GM23338 (cell line): ENCODE results near the gene MKNK2. TPM values are rescaled to one million over a fixed set of nuclear protein-coding genes. Genes with fewer than 3 reads are reported as not detected.

Source experiments
- ATAC-seq: fragments of 200-7000 bp; cut with Tn5 transposase; 3 replicates; pipeline ENCODE4 v1.9.1; 2020
- DNase-seq: peaks from one replicate; pipeline ENCODE4 v3.0.0-alpha.2; 2015; ENCODE audit warnings: low spot score
- H2AFZ ChIP-seq: fragments of 200-600 bp; sonication (generic); 2 replicates; pipeline ENCODE4 v1.8.0; 2016; ENCODE audit warnings: antibody characterized with exemption, mild to moderate bottlenecking, moderate library complexity
- H3F3A ChIP-seq: fragments of 200-600 bp; sonication (generic); replicated peaks from 2 replicates; pipeline ENCODE4 v1.8.0; 2017; ENCODE audit warnings: antibody characterized with exemption, mixed run types, low read depth
- H3K27ac ChIP-seq: fragments of 200-600 bp; sonication (generic); 2 replicates; pipeline ENCODE4 v1.6.1; 2016; ENCODE audit warnings: low read depth
- H3K27me3 ChIP-seq: fragments of 200-600 bp; sonication (generic); 2 replicates; pipeline ENCODE4 v1.8.0; 2016; ENCODE audit warnings: mild to moderate bottlenecking, mixed run types, moderate library complexity; ENCODE audit not compliant: insufficient read depth
- H3K36me3 ChIP-seq: fragments of 200-600 bp; sonication (generic); 2 replicates; pipeline ENCODE4 v1.8.0; 2016; ENCODE audit warnings: mild to moderate bottlenecking; ENCODE audit not compliant: insufficient read depth
- H3K4me1 ChIP-seq: fragments of 200-600 bp; sonication (generic); 2 replicates; pipeline ENCODE4 v1.8.0; 2016; ENCODE audit warnings: mild to moderate bottlenecking, moderate library complexity; ENCODE audit not compliant: insufficient read depth
- H3K4me2 ChIP-seq: fragments of 200-600 bp; sonication (generic); 2 replicates; pipeline ENCODE4 v1.7.1; 2017; ENCODE audit warnings: mixed run types
- H3K4me3 ChIP-seq: fragments of 200-600 bp; sonication (generic); 2 replicates; pipeline ENCODE4 v1.6.1; 2016; ENCODE audit warnings: mixed run types
- H3K79me2 ChIP-seq: fragments of 200-600 bp; sonication (generic); replicated peaks from 2 replicates; pipeline ENCODE4 v1.8.0; 2017; ENCODE audit warnings: mild to moderate bottlenecking; ENCODE audit not compliant: insufficient read depth
- H3K9me2 ChIP-seq: fragments of 200-600 bp; sonication (generic); 2 replicates; pipeline ENCODE4 v1.8.0; 2017; ENCODE audit not compliant: insufficient read depth
- H4K20me1 ChIP-seq: fragments of 200-600 bp; sonication (generic); replicated peaks from 2 replicates; pipeline ENCODE4 v1.8.0; 2017; ENCODE audit warnings: mild to moderate bottlenecking; ENCODE audit not compliant: insufficient read depth
- H3K27ac Mint-ChIP-seq: 2 replicates; pipeline ENCODE4 v1.8.0; 2020; ENCODE audit warnings: inconsistent platforms, mild to moderate bottlenecking, moderate library complexity, mixed read lengths
- H3K27me3 Mint-ChIP-seq: 3 replicates; pipeline ENCODE4 v1.8.0; 2022; ENCODE audit warnings: low read depth, mild to moderate bottlenecking, moderate library complexity, mixed read lengths, inconsistent platforms; ENCODE audit not compliant: insufficient read depth, poor library complexity
- H3K36me3 Mint-ChIP-seq: 3 replicates; pipeline ENCODE4 v1.8.0; 2021; ENCODE audit warnings: low read depth, mild to moderate bottlenecking, inconsistent platforms, moderate library complexity, mixed read lengths
- H3K4me1 Mint-ChIP-seq: 3 replicates; pipeline ENCODE4 v1.8.0; 2020; ENCODE audit warnings: mild to moderate bottlenecking, inconsistent platforms, mixed read lengths
- H3K4me3 Mint-ChIP-seq: 3 replicates; pipeline ENCODE4 v1.8.0; 2021; ENCODE audit warnings: moderate library complexity, mild to moderate bottlenecking, inconsistent platforms, mixed read lengths
- H3K9me3 Mint-ChIP-seq: 3 replicates; pipeline ENCODE4 v1.8.0; 2020; ENCODE audit warnings: moderate library complexity, mild to moderate bottlenecking, inconsistent platforms, mixed read lengths
- ETS1 ChIP-seq: IDR thresholded peaks from 2 replicates; pipeline ENCODE4 v1.6.1; 2016; ENCODE audit warnings: antibody characterized with exemption
- EZH2 ChIP-seq: fragments of 200-600 bp; sonication (generic); IDR thresholded peaks from one replicate; pipeline ENCODE4 v1.8.0; 2017; ENCODE audit warnings: antibody characterized with exemption, mild to moderate bottlenecking, low read depth; ENCODE audit not compliant: unreplicated experiment
- EZH2phosphoT487 ChIP-seq: fragments of 200-600 bp; sonication (generic); IDR thresholded peaks from one replicate; pipeline ENCODE4 v1.8.1; 2018; ENCODE audit warnings: antibody characterized with exemption; ENCODE audit not compliant: unreplicated experiment
- JUNB ChIP-seq: IDR thresholded peaks from one replicate; pipeline ENCODE4 v1.6.1; 2016; ENCODE audit warnings: antibody characterized with exemption; ENCODE audit not compliant: unreplicated experiment
- NANOG ChIP-seq: IDR thresholded peaks from 2 replicates; pipeline ENCODE4 v1.6.1; 2016; ENCODE audit warnings: antibody characterized with exemption, borderline replicate concordance
- POLR2AphosphoS5 ChIP-seq: IDR thresholded peaks from 2 replicates; pipeline ENCODE4 v1.6.1; 2016; ENCODE audit warnings: antibody characterized with exemption, low read depth
- REST ChIP-seq: IDR thresholded peaks from one replicate; pipeline ENCODE4 v1.6.1; 2018; ENCODE audit warnings: antibody characterized with exemption; ENCODE audit not compliant: unreplicated experiment
- STAT1 ChIP-seq: IDR thresholded peaks from one replicate; pipeline ENCODE4 v1.6.1; 2016; ENCODE audit warnings: antibody characterized with exemption; ENCODE audit not compliant: unreplicated experiment
- ZNF114 ChIP-seq: fragments of 250-450 bp; sonication (Bioruptor Pico); IDR thresholded peaks from 2 replicates; pipeline ENCODE4 v1.5.0; 2020; ENCODE audit warnings: mild to moderate bottlenecking, moderate library complexity
- polyA plus RNA-seq: library from polyadenylated mRNA; unstranded; fragments of >200 nt; fragmentation: Nextera tagmentation; extraction: Ambion mirVana; gene quantifications from 2 replicates; pipeline ENCODE4 v1.2.1, GENCODE V29; 2016
- total RNA-seq: library from RNA; depleted of rRNA; stranded (reverse); fragments of >200 nt; shearing (Covaris generic); gene quantifications from 2 replicates; pipeline ENCODE4 v1.2.3, GENCODE V29; 2014

MKNK2 gene
- total and polyA plus RNA-seq, 2 experiments from 2014 or later, result 71.0 to 159 TPM

- H3K27me3 Mint-ChIP-seq, result peaks cover 8% of the 10 kb centered on the region
- no peak for ATAC-seq
- DNase-seq, result no peak
- Histone ChIP-seq H3K36me3 (no peaks in the 10 kb centered on the region), H2AFZ (0 out of 2 replicates have a peak overlapping the region, but pooled peaks have one; percentile 28), H3K27me3 (no peaks in the 10 kb centered on the region), H3K4me3 (peak overlapping the region; percentile 51; the same call in 1 of the 2 replicates), H3K4me1 (no peaks in the 10 kb centered on the region; the same call in 1 of the 2 replicates), H3K27ac (0 out of 2 replicates have a peak overlapping the region, but pooled peaks have one; percentile 59), H3F3A (0 out of 2 replicates have a peak, but pooled peaks cover 3% of the 10 kb centered on the region), H3K9me2 (no peaks in the 10 kb centered on the region), H3K79me2 (peaks cover 29% of the 10 kb centered on the region), H3K4me2 (peak overlapping the region; percentile 76; the same call in 1 of the 2 replicates), H4K20me1 (peaks cover 10% of the 10 kb centered on the region)
- H3K4me3 Mint-ChIP-seq, result peak overlapping the region; percentile 62
- peaks cover 7% of the 10 kb centered on the region for H3K4me1 Mint-ChIP-seq
- H3K27ac Mint-ChIP-seq, result no peak overlapping the region
- H3K36me3 Mint-ChIP-seq, result no peaks in the 10 kb centered on the region
- H3K9me3 Mint-ChIP-seq, result no peaks in the 10 kb centered on the region
- TF ChIP-seq NANOG (no peak), EZH2phosphoT487 (no peak), ETS1 (no peak), EZH2 (no peak), STAT1 (no peak), JUNB (no peak), POLR2AphosphoS5 (no peak), ZNF114 (no peak)
These were observed 995 bp upstream of the MKNK2 start for GRCh38 chr19:2051773-2052704.

- H3K4me3 Mint-ChIP-seq, result peak overlapping the region; percentile 80; the same call in 2 of the 3 replicates
- Histone ChIP-seq H3K27ac (no peak overlapping the region), H2AFZ (no peak overlapping the region)
- TF ChIP-seq NANOG, result no peak
- TF ChIP-seq REST, result no peak
These were observed 574 bp downstream of the MKNK2 start for GRCh38 chr19:2050349-2050990.

More at GRCh38 chr19:2050349-2050990, 574 bp downstream of the MKNK2 start:
- Histone ChIP-seq H3K4me3 (peak overlapping the region; percentile 96), H3K4me2 (peak overlapping the region; percentile 96), H3K4me1 (no peaks in the 10 kb centered on the region; the same call in 1 of the 2 replicates), H3F3A (0 out of 2 replicates have a peak, but pooled peaks cover 3% of the 10 kb centered on the region), H3K9me2 (no peaks in the 10 kb centered on the region), H3K27me3 (no peaks in the 10 kb centered on the region), H3K36me3 (no peaks in the 10 kb centered on the region), H4K20me1 (peaks cover 10% of the 10 kb centered on the region), H3K79me2 (peaks cover 29% of the 10 kb centered on the region)
- Mint-ChIP-seq H3K9me3 (no peaks in the 10 kb centered on the region), H3K27me3 (peaks cover 8% of the 10 kb centered on the region), H3K27ac (no peak overlapping the region), H3K36me3 (no peaks in the 10 kb centered on the region), H3K4me1 (peaks cover 5% of the 10 kb centered on the region)
- DNase-seq (no peak), ATAC-seq (peak; percentile 7)
